KMS-11 (cell line): ENCODE results near the gene ILF2.

Experiments used
- H2AFZ ChIP-seq: fragments of 200-600 bp; sonication (generic); 2 replicates; pipeline ENCODE4 v1.6.1; 2016; ENCODE audit warnings: antibody characterized with exemption, mixed run types, low read depth
- H3K27ac ChIP-seq: fragments of 200-600 bp; sonication (generic); 2 replicates; pipeline ENCODE4 v1.6.1; 2016; ENCODE audit warnings: mild to moderate bottlenecking, mixed run types
- H3K27me3 ChIP-seq: fragments of 200-600 bp; sonication (generic); 2 replicates; pipeline ENCODE4 v1.6.1; 2017; ENCODE audit warnings: mild to moderate bottlenecking, low read depth, mixed run types, moderate library complexity; ENCODE audit not compliant: insufficient read depth
- H3K36me3 ChIP-seq: fragments of 200-600 bp; sonication (generic); 2 replicates; pipeline ENCODE4 v1.6.1; 2017; ENCODE audit warnings: mild to moderate bottlenecking, mixed run types; ENCODE audit not compliant: insufficient read depth
- H3K4me1 ChIP-seq: fragments of 200-600 bp; sonication (generic); 2 replicates; pipeline ENCODE4 v1.6.1; 2016; ENCODE audit warnings: mild to moderate bottlenecking, low read depth, mixed run types; ENCODE audit not compliant: poor library complexity, severe bottlenecking
- H3K4me2 ChIP-seq: fragments of 200-600 bp; sonication (generic); 2 replicates; pipeline ENCODE4 v1.7.0; 2016; ENCODE audit warnings: mild to moderate bottlenecking, mixed run types
- H3K4me3 ChIP-seq: fragments of 200-600 bp; sonication (generic); IDR thresholded peaks from 2 replicates; pipeline ENCODE4 v1.6.1; 2017; ENCODE audit warnings: low read depth, low read length, mixed read lengths; ENCODE audit not compliant: insufficient read depth
- H3K79me2 ChIP-seq: fragments of 200-600 bp; sonication (generic); 2 replicates; pipeline ENCODE4 v1.6.1; 2016; ENCODE audit warnings: low read depth, mixed run types; ENCODE audit not compliant: insufficient read depth
- H3K9ac ChIP-seq: fragments of 200-600 bp; sonication (generic); 2 replicates; pipeline ENCODE4 v1.6.1; 2016; ENCODE audit warnings: mild to moderate bottlenecking, mixed run types
- H4K20me1 ChIP-seq: fragments of 200-600 bp; sonication (generic); 2 replicates; pipeline ENCODE4 v1.6.1; 2016; ENCODE audit warnings: mild to moderate bottlenecking, mixed run types; ENCODE audit not compliant: insufficient read depth
- TF ChIP-seq, protein P1 (sequence below): fragments of 200-600 bp; sonication (generic); conservative IDR thresholded peaks from 2 replicates; pipeline ENCODE4 v1.6.1; 2017; ENCODE audit warnings: low read depth, mild to moderate bottlenecking, antibody characterized with exemption, low read length, moderate library complexity, mixed read lengths

The ILF2 gene

GRCh38 chr1:153614189-153614900 is 56.4 kb downstream of the ILF2 start:
- TF ChIP-seq, protein P1, sequence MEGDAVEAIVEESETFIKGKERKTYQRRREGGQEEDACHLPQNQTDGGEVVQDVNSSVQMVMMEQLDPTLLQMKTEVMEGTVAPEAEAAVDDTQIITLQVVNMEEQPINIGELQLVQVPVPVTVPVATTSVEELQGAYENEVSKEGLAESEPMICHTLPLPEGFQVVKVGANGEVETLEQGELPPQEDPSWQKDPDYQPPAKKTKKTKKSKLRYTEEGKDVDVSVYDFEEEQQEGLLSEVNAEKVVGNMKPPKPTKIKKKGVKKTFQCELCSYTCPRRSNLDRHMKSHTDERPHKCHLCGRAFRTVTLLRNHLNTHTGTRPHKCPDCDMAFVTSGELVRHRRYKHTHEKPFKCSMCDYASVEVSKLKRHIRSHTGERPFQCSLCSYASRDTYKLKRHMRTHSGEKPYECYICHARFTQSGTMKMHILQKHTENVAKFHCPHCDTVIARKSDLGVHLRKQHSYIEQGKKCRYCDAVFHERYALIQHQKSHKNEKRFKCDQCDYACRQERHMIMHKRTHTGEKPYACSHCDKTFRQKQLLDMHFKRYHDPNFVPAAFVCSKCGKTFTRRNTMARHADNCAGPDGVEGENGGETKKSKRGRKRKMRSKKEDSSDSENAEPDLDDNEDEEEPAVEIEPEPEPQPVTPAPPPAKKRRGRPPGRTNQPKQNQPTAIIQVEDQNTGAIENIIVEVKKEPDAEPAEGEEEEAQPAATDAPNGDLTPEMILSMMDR, result no peak
- H3K9ac ChIP-seq, result no peak overlapping the region
- no peaks in the 10 kb centered on the region for H3K4me1 ChIP-seq
- no peak overlapping the region for H3K4me2 ChIP-seq
- H3K79me2 ChIP-seq, result no peaks in the 10 kb centered on the region
- no peak overlapping the region for H3K4me3 ChIP-seq
- no peaks in the 10 kb centered on the region for H3K36me3 ChIP-seq
- no peak overlapping the region for H2AFZ ChIP-seq
- H4K20me1 ChIP-seq, result no peaks in the 10 kb centered on the region
- no peak overlapping the region for H3K27ac ChIP-seq
- 0 out of 2 replicates have a peak, but pooled peaks cover 3% of the 10 kb centered on the region for H3K27me3 ChIP-seq

GRCh38 chr1:153613406-153613805 is 57.4 kb downstream of the ILF2 start:
- H3K4me1 ChIP-seq, result no peaks in the 10 kb centered on the region
- 0 out of 2 replicates have a peak, but pooled peaks cover 3% of the 10 kb centered on the region for H3K27me3 ChIP-seq
- H3K4me3 ChIP-seq, result no peak overlapping the region
- H3K9ac ChIP-seq, result no peak overlapping the region
- TF ChIP-seq, protein P1, result no peak
- H3K79me2 ChIP-seq, result no peaks in the 10 kb centered on the region
- H2AFZ ChIP-seq, result no peak overlapping the region
- H3K27ac ChIP-seq, result no peak overlapping the region
- H4K20me1 ChIP-seq, result no peaks in the 10 kb centered on the region
- H3K36me3 ChIP-seq, result no peaks in the 10 kb centered on the region
- no peak overlapping the region for H3K4me2 ChIP-seq

- TF ChIP-seq, protein P1, result no peak
- no peak within 1 kb of the TSS for H3K9ac ChIP-seq
- H3K4me1 ChIP-seq, result no peaks in the 10 kb centered on the region
- H3K27me3 ChIP-seq, result 0 out of 2 replicates have a peak, but pooled peaks cover 3% of the 10 kb centered on the region
- no peaks in the 10 kb centered on the region for H4K20me1 ChIP-seq
- H3K4me3 ChIP-seq, result no peak within 1 kb of the TSS
- no peak within 1 kb of the TSS for H2AFZ ChIP-seq
- H3K36me3 ChIP-seq, result no peaks in the 10 kb centered on the region
- H3K4me2 ChIP-seq, result no peak within 1 kb of the TSS
- no peaks in the 10 kb centered on the region for H3K79me2 ChIP-seq
- H3K27ac ChIP-seq, result no peak within 1 kb of the TSS
Observed at GRCh38 chr1:153612755-153613331, 58.0 kb downstream of the ILF2 start, which contains the start of gene S100A16. Gene S100A16 (minus strand): TSS chr1:153613137. CDS start chr1:153608151, 4,986 bp downstream.

DNA sequence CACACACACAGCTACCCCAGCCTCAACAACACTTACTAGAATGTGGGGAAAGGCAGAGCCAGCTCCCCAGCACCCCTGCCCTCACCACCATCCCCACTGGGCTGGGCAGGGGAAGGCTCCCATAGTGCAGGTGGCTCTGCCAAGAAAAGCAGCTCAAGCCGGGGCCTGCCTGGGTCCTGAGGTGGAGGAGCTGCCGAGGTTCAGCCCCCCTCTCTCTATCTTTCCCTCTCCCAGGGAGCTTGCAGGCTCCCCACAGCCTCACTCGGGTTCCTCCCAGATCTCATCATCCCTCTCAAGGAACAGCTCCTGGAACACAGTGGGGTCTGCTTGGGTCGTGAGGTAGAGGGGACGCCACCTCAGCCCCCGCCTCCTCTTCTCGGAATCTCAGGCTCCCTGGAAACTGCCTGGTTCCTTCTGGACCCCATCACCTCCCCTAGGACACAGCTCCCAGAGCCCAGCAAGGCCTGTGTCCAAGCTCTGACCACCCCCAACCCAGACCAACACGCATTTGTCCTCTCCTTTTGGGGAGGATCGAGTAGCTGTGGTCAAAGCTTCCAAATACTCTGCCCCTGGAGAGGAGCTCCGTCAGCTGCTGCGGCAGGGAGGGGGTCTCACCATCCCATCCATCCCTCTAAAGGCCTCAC is 58.6 kb downstream of the ILF2 start:
- H3K4me3 ChIP-seq, result no peak overlapping the region
- no peak overlapping the region for H3K9ac ChIP-seq
- H3K4me2 ChIP-seq, result no peak overlapping the region
- no peaks in the 10 kb centered on the region for H3K79me2 ChIP-seq
- no peaks in the 10 kb centered on the region for H3K36me3 ChIP-seq
- H4K20me1 ChIP-seq, result no peaks in the 10 kb centered on the region
- H3K4me1 ChIP-seq, result no peaks in the 10 kb centered on the region
- 0 out of 2 replicates have a peak, but pooled peaks cover 3% of the 10 kb centered on the region for H3K27me3 ChIP-seq
- no peak overlapping the region for H2AFZ ChIP-seq
- H3K27ac ChIP-seq, result no peak overlapping the region
- TF ChIP-seq, protein P1, result no peak
